Suprapubic skin (tissue), 4 donors: ENCODE measurements around the gene DND1. TPM values are rescaled to one million over a fixed set of nuclear protein-coding genes. Genes with fewer than 3 reads are reported as not detected.

ENCODE experiments used
- DNase-seq, 2 donors: peaks; one replicate each; pipeline ENCODE4 v3.0.0-alpha.2; 2019; ENCODE audit warnings: low spot score in 2 of 2
- H3K27ac ChIP-seq: fragments of 200-600 bp; sonication (generic); one replicate; pipeline ENCODE4 v1.5.1; 2019
- H3K27me3 ChIP-seq: fragments of 200-600 bp; sonication (generic); one replicate; pipeline ENCODE4 v1.5.1; 2019
- H3K36me3 ChIP-seq: fragments of 200-600 bp; sonication (generic); one replicate; pipeline ENCODE4 v1.5.1; 2019
- H3K4me1 ChIP-seq: fragments of 200-600 bp; sonication (generic); one replicate; pipeline ENCODE4 v1.5.1; 2019
- H3K4me3 ChIP-seq: fragments of 200-600 bp; sonication (generic); one replicate; pipeline ENCODE4 v1.5.1; 2019; ENCODE audit warnings: mild to moderate bottlenecking
- H3K9me3 ChIP-seq: fragments of 200-600 bp; sonication (generic); one replicate; pipeline ENCODE4 v1.5.1; 2019
- EP300 ChIP-seq: sonication (generic); formaldehyde crosslinking; IDR thresholded peaks from one replicate; pipeline ENCODE4 v1.6.1; 2017; ENCODE audit warnings: antibody characterized with exemption
- POLR2A ChIP-seq, 2 donors: fragments of 450-650 bp; IDR thresholded peaks; one replicate each; pipeline ENCODE4 v1.6.1; 2017; ENCODE audit warnings: antibody characterized with exemption in 2 of 2, mild to moderate bottlenecking in 2 of 2, moderate library complexity in 2 of 2
- POLR2AphosphoS5 ChIP-seq, 3 donors: sonication (generic); formaldehyde crosslinking; IDR thresholded peaks; one replicate each; pipeline ENCODE4 v1.6.1; 2017; ENCODE audit warnings: antibody characterized with exemption in 3 of 3
- WGBS: methylation state at CpG from one replicate; pipeline ENCODE4 v1.1.5; 2018; 5-methylcytosine and 5-hydroxymethylcytosine counted together
- total RNA-seq, 4 donors: library from RNA; depleted of rRNA; stranded (reverse); fragments of >200 nt; gene quantifications; one replicate each; pipeline ENCODE4 v1.1.0, GENCODE V29; 2016
- TF ChIP-seq, protein P1 (sequence below), 2 donors: fragments of 200-600 bp in 1 of 2; fragments of 450-650 bp in 1 of 2; sonication (generic) in 1 of 2; IDR thresholded peaks; one replicate each; pipeline ENCODE4 v1.5.1; 2016 to 2019; ENCODE audit warnings: antibody characterized with exemption in 2 of 2, mild to moderate bottlenecking in 1 of 2, moderate library complexity in 1 of 2

DND1 gene
- total RNA-seq, 4 donors from 2014 or later, result 0.98 to 3.5 (median 2.6) TPM

DNA sequence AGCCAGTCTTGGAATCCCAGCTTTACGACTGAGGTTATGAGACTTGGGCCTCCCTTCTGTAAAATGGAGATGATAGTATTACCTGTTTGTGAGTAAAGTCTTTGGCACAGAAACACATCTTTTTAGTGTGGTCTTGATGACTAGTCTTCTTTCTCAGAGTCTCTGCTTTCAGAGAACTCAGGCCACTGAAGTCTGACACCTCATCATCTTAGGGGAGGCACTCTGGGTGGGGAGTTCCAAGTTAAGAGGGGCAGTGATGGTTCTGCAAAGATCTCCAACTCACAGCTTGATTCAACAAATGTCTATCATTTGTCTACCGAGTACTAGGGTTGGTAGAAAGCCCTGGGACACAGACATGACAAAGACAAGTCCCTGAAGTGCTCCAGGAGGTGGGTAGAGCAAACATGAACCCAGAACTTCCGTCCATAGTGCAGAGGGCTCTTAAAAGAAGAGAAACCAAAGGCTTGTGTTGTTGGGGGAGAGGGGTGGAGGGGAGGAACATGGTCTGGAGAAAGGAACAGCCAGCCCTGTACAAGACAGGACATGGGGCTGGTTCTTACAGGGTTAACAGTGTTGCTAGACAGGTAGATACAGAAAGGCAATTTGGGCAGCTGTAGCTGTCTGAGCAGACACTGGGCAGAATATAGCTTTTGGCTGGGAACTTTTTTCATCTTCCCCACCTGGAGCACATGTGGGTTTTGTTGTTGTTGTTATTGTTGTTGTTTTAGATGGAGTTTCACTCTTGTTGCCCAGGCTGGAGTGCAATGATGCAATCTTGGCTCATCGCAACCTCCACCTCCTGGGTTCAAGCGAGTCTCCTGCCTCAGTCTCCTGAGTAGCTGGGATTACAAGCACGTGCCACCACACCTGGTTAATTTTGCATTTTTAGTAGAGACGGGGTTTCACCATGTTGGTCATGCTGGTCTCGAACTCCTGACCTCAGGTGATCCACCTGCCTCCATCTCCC, 37.8 kb downstream of the DND1 start:
- Histone ChIP-seq H3K4me1 (peaks cover 39% of the 10 kb centered on the region), H3K9me3 (no peaks in the 10 kb centered on the region), H3K27ac (no peak overlapping the region), H3K27me3 (no peaks in the 10 kb centered on the region), H3K36me3 (no peaks in the 10 kb centered on the region), H3K4me3 (no peak overlapping the region)
- DNase-seq, result no peak
- WGBS, result 95% methylated on average over 8 of the region's 8 CpGs
- TF ChIP-seq EP300 (no peak), POLR2AphosphoS5 (IDR thresholded peaks at IDR 0.05) (no peak), POLR2A (IDR thresholded peaks at IDR 0.05) (no peak)
- TF ChIP-seq, protein P1, sequence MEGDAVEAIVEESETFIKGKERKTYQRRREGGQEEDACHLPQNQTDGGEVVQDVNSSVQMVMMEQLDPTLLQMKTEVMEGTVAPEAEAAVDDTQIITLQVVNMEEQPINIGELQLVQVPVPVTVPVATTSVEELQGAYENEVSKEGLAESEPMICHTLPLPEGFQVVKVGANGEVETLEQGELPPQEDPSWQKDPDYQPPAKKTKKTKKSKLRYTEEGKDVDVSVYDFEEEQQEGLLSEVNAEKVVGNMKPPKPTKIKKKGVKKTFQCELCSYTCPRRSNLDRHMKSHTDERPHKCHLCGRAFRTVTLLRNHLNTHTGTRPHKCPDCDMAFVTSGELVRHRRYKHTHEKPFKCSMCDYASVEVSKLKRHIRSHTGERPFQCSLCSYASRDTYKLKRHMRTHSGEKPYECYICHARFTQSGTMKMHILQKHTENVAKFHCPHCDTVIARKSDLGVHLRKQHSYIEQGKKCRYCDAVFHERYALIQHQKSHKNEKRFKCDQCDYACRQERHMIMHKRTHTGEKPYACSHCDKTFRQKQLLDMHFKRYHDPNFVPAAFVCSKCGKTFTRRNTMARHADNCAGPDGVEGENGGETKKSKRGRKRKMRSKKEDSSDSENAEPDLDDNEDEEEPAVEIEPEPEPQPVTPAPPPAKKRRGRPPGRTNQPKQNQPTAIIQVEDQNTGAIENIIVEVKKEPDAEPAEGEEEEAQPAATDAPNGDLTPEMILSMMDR (IDR thresholded peaks at IDR 0.05), result no peak

DNA sequence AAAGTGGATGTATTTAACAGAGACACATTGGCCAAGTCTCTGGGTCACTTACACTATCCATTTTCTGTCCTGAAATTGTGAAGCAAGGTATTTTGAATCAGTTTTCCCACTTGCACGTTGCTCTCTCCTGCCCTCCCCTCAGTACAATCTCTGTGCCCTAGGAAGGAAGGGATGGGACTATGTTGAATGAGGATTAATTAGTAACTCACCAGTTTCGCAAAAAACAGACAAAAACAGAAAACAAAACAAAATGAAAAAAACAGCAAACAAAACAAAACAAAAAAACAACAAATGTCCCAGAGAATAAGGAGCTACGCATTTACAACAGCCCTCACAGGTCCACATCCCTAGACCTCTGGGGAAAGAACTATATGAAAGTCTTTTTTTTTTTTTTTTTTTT, 39.3 kb downstream of the DND1 start:
- no peaks in the 10 kb centered on the region for H3K27me3 ChIP-seq
- H3K4me3 ChIP-seq, result no peak overlapping the region
- DNase-seq, result no peak
- peaks cover 27% of the 10 kb centered on the region for H3K4me1 ChIP-seq
- TF ChIP-seq, protein P1 (IDR thresholded peaks at IDR 0.05), result no peak
- TF ChIP-seq POLR2A (IDR thresholded peaks at IDR 0.05), result no peak
- TF ChIP-seq POLR2AphosphoS5 (IDR thresholded peaks at IDR 0.05), result no peak
- TF ChIP-seq EP300, result no peak
- WGBS, result 72% methylated on average over 3 of the region's 3 CpGs
- no peaks in the 10 kb centered on the region for H3K9me3 ChIP-seq
- no peaks in the 10 kb centered on the region for H3K36me3 ChIP-seq
- no peak overlapping the region for H3K27ac ChIP-seq

DNA sequence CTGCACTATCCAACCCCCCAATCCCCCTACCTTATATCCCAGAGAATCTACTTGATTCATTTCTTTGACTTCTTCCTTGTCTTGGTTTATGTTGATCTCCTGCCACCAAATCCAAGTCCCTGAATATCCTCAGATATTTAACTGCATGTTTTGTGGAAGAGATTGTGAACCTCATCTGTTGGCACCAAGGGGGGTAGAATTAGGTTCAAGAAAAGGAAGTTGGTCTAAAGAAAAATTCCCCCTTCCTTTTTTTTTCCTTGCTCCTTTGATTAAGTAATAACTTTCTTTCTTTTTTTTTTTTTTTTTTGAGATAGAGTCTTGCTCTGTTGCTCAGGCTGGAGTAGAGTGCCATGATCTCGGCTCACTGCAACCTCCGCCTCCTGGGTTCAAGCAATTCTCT, 39.9 kb downstream of the DND1 start:
- Histone ChIP-seq H3K4me3 (peak overlapping the region; percentile 53), H3K9me3 (no peaks in the 10 kb centered on the region), H3K27me3 (no peaks in the 10 kb centered on the region), H3K36me3 (no peaks in the 10 kb centered on the region), H3K27ac (peak overlapping the region; percentile 70), H3K4me1 (peaks cover 23% of the 10 kb centered on the region)
- TF ChIP-seq POLR2A (IDR thresholded peaks at IDR 0.05) (no peak), EP300 (no peak), POLR2AphosphoS5 (IDR thresholded peaks at IDR 0.05) (no peak)
- TF ChIP-seq, protein P1 (IDR thresholded peaks at IDR 0.05), result no peak
- WGBS, result 88% methylated on average over 2 of the region's 2 CpGs
- no peak for DNase-seq

DNA sequence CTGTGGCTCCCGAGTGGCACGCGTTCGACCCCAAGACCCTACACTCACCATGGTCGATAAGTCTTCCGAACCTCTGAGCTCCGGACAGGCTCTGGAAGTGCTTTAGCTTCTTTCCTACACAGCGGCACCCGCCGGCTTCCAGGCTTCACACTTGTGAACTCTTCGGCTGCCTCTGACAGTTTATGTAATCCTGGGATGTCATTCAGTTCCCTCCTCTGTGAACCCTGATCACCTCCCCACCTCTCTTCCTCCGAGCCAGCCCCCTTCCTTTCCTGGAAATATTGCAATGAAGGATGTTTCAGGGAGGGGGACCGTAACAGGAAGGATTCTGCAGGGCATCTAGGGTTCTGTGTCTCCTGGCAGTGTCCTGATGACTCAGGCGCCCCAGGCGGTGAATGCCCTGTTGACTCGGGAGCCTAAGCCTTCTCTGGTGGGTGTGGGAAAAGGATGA, 40.3 kb downstream of the DND1 start, which contains the start of gene CD14:
Gene CD14 (minus strand): TSS at position 155 of the 451 bp plus-strand sequence. CDS start 104 bp downstream, at position 51.
- Histone ChIP-seq H3K9me3 (no peaks in the 10 kb centered on the region), H3K27ac (peak within 1 kb of the TSS; percentile 70), H3K36me3 (no peaks in the 10 kb centered on the region), H3K4me3 (peak within 1 kb of the TSS; percentile 53), H3K4me1 (peaks cover 21% of the 10 kb centered on the region), H3K27me3 (no peaks in the 10 kb centered on the region)
- peak; percentile 82 to 86 for DNase-seq
- TF ChIP-seq POLR2A (IDR thresholded peaks at IDR 0.05), result no peak
- TF ChIP-seq POLR2AphosphoS5 (IDR thresholded peaks at IDR 0.05), result peak in 1 of 3 donors; percentile 18
- WGBS, result 2% methylated on average over 16 of the region's 16 CpGs

DNA sequence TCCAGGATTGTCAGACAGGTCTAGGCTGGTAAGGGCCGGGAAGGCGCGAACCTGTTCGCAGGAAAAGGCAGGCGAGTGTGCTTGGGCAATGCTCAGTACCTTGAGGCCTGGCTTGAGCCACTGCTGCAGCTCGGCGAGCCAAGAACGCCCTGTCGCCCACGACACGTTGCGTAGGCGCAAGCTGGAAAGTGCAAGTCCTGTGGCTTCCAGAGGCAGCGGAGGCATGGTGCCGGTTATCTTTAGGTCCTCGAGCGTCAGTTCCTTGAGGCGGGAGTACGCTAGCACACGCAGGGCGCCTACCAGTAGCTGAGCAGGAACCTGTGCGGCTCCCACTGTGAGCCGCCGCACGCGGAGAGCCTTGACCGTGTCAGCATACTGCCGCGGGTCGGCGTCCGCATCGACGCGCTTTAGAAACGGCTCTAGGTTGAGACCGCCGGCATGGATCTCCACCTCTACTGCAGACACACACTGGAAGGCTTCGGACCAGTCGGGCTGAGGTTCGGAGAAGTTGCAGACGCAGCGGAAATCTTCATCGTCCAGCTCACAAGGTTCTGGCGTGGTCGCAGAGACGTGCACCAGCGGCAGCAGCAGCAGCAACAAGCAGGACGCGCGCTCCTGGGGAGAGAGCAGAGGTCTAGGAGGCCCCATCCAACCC, 40.9 kb downstream of the DND1 start:
- Histone ChIP-seq H3K27ac (peak overlapping the region; percentile 70), H3K4me3 (peak overlapping the region; percentile 53), H3K4me1 (peaks cover 21% of the 10 kb centered on the region)

More for the DNA sequence above, 40.9 kb downstream of the DND1 start:
- Histone ChIP-seq H3K9me3 (no peaks in the 10 kb centered on the region), H3K36me3 (no peaks in the 10 kb centered on the region), H3K27me3 (no peaks in the 10 kb centered on the region)
- TF ChIP-seq POLR2AphosphoS5 (IDR thresholded peaks at IDR 0.05) (no peak), POLR2A (IDR thresholded peaks at IDR 0.05) (no peak), EP300 (no peak)
- TF ChIP-seq, protein P1 (IDR thresholded peaks at IDR 0.05), result no peak
- 2% methylated on average over 10 of the region's 51 CpGs for WGBS
- DNase-seq, result peak; percentile 75 to 82
